HUES6 (cell line): ENCODE data around the gene SPPL2C.

Source experiments
- H3K27ac ChIP-seq: 2 replicates; pipeline ENCODE4 v1.7.0; 2013; ENCODE audit warnings: low read depth, mild to moderate bottlenecking, low read length, inconsistent platforms
- H3K27me3 ChIP-seq: 2 replicates; pipeline ENCODE4 v1.6.1; 2013; ENCODE audit warnings: low read length; ENCODE audit not compliant: control insufficient read depth, insufficient read depth
- H3K36me3 ChIP-seq: 2 replicates; pipeline ENCODE4 v1.6.1; 2013; ENCODE audit warnings: low read length; ENCODE audit not compliant: control insufficient read depth, insufficient read depth
- H3K4me1 ChIP-seq: 2 replicates; pipeline ENCODE4 v1.6.1; 2013; ENCODE audit warnings: low read length; ENCODE audit not compliant: control insufficient read depth, insufficient read depth
- H3K4me3 ChIP-seq: 2 replicates; pipeline ENCODE4 v1.5.1; 2013; ENCODE audit warnings: low read depth, low read length
- H3K9ac ChIP-seq: one replicate; pipeline ENCODE4 v1.6.1; 2013; ENCODE audit warnings: mild to moderate bottlenecking, low read length
- H3K9me3 ChIP-seq: 2 replicates; pipeline ENCODE4 v1.6.1; 2013; ENCODE audit warnings: low read depth, low read length; ENCODE audit not compliant: control insufficient read depth, insufficient read depth

The SPPL2C gene

DNA sequence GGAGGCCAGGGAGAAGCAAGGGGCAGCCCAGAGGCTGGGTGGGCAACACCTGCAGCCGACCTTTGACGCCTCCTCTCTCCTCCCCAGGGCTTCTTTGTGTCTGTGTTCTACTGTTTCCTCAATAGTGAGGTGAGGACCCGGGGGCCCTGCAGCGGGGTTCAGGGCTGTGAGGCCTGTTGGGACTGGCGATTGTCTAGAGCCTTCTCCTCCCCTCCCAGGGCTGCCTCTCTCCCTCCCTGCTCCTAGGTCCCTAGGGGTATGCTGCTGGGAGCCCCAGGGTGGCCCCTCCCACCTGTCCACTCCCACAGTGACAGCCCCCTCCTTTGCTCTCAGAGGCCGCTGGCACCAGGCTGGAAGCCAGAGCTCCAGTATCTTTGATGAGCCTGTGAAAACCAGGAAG, 10.8 kb upstream of the SPPL2C start:
- H3K36me3 ChIP-seq = no peaks in the 10 kb centered on the region
- no peak overlapping the region for H3K4me3 ChIP-seq
- H3K4me1 ChIP-seq = peaks cover 5% of the 10 kb centered on the region; the same call in 1 of the 2 replicates
- H3K27ac ChIP-seq = no peak overlapping the region
- no peaks in the 10 kb centered on the region for H3K9me3 ChIP-seq
- no peak overlapping the region for H3K9ac ChIP-seq
- no peaks in the 10 kb centered on the region for H3K27me3 ChIP-seq

- Histone ChIP-seq H3K27ac (no peak overlapping the region), H3K9ac (no peak overlapping the region), H3K27me3 (no peaks in the 10 kb centered on the region), H3K4me3 (no peak overlapping the region), H3K36me3 (no peaks in the 10 kb centered on the region), H3K4me1 (peaks cover 5% of the 10 kb centered on the region; the same call in 1 of the 2 replicates), H3K9me3 (no peaks in the 10 kb centered on the region)
These were observed 9.9 kb upstream of the SPPL2C start for GRCh38 chr17:45834471-45835396.

- no peak overlapping the region for H3K9ac ChIP-seq
- H3K27me3 ChIP-seq = no peaks in the 10 kb centered on the region
- peaks cover 5% of the 10 kb centered on the region; the same call in 1 of the 2 replicates for H3K4me1 ChIP-seq
- no peaks in the 10 kb centered on the region for H3K36me3 ChIP-seq
- H3K9me3 ChIP-seq = no peaks in the 10 kb centered on the region
- H3K27ac ChIP-seq = no peak overlapping the region
- H3K4me3 ChIP-seq = no peak overlapping the region
These were observed 9.2 kb upstream of the SPPL2C start for GRCh38 chr17:45835481-45835880.

- H3K9me3 ChIP-seq = no peaks in the 10 kb centered on the region
- no peak overlapping the region for H3K27ac ChIP-seq
- peaks cover 5% of the 10 kb centered on the region; the same call in 1 of the 2 replicates for H3K4me1 ChIP-seq
- no peaks in the 10 kb centered on the region for H3K27me3 ChIP-seq
- H3K4me3 ChIP-seq = no peak overlapping the region
- no peak overlapping the region for H3K9ac ChIP-seq
- no peaks in the 10 kb centered on the region for H3K36me3 ChIP-seq
These were observed 8.3 kb upstream of the SPPL2C start for GRCh38 chr17:45836047-45837044.

DNA sequence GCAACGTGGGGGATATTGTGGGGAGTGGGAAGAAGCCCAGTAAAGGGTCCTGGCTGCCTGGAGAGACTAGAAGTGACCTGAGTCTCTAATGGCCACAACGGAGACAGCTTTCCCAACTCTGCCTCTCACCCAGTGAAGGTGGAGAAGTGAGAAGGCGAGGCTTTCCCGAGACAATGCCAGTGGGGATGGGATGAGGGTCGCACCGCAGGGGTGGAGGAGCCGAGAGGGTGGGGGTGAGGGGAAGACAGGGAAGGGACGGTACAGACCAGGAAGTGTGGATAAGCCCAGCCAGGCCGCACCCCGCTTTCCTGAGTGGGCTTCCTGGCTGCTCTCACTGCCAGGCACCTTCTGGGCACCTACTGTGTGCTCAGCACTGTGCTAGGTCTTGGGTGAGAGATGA, 7.5 kb upstream of the SPPL2C start:
- Histone ChIP-seq H3K4me3 (no peak overlapping the region), H3K27ac (no peak overlapping the region), H3K4me1 (peaks cover 5% of the 10 kb centered on the region; the same call in 1 of the 2 replicates), H3K36me3 (no peaks in the 10 kb centered on the region), H3K9me3 (no peaks in the 10 kb centered on the region), H3K27me3 (no peaks in the 10 kb centered on the region), H3K9ac (no peak overlapping the region)

GRCh38 chr17:45837603-45838002, 7.1 kb upstream of the SPPL2C start:
- H3K36me3 ChIP-seq = no peaks in the 10 kb centered on the region
- no peaks in the 10 kb centered on the region for H3K27me3 ChIP-seq
- peaks cover 5% of the 10 kb centered on the region; the same call in 1 of the 2 replicates for H3K4me1 ChIP-seq
- no peak overlapping the region for H3K9ac ChIP-seq
- no peak overlapping the region for H3K27ac ChIP-seq
- H3K4me3 ChIP-seq = no peak overlapping the region
- H3K9me3 ChIP-seq = no peaks in the 10 kb centered on the region

- H3K9ac ChIP-seq = no peak overlapping the region
- H3K4me3 ChIP-seq = no peak overlapping the region
- no peaks in the 10 kb centered on the region for H3K9me3 ChIP-seq
- H3K27ac ChIP-seq = no peak overlapping the region
- no peaks in the 10 kb centered on the region for H3K27me3 ChIP-seq
- H3K4me1 ChIP-seq = peaks cover 5% of the 10 kb centered on the region; the same call in 1 of the 2 replicates
- H3K36me3 ChIP-seq = no peaks in the 10 kb centered on the region
These were observed 5.9 kb upstream of the SPPL2C start for GRCh38 chr17:45838751-45839295.

- H3K4me3 ChIP-seq = no peak overlapping the region
- no peak overlapping the region for H3K9ac ChIP-seq
- peaks cover 5% of the 10 kb centered on the region; the same call in 1 of the 2 replicates for H3K4me1 ChIP-seq
- no peak overlapping the region for H3K27ac ChIP-seq
- no peaks in the 10 kb centered on the region for H3K27me3 ChIP-seq
- no peaks in the 10 kb centered on the region for H3K36me3 ChIP-seq
- H3K9me3 ChIP-seq = no peaks in the 10 kb centered on the region
These were observed 5.2 kb upstream of the SPPL2C start for GRCh38 chr17:45839442-45839841.

DNA sequence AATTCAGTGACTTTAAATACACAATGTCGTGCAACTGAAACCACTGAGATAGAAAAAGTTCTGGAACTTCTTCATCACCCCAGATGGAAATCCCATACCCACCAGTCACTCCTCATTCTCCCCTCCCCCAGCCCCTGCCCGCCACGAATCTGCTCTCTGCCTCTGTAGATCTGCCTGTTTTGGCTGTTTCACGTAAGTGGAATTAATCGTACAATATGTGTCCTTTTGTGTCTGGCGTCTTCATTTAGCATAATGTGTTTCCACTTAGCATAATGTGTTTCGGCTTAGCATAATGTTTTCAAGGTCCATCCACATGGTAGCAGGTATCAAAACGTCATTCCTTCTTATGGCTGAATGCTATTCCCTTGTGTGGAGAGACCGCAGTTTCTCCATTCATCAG, 3.5 kb upstream of the SPPL2C start:
- Histone ChIP-seq H3K4me3 (no peak overlapping the region), H3K36me3 (no peaks in the 10 kb centered on the region), H3K9ac (no peak overlapping the region), H3K4me1 (peaks cover 5% of the 10 kb centered on the region; the same call in 1 of the 2 replicates), H3K27ac (no peak overlapping the region), H3K9me3 (no peaks in the 10 kb centered on the region), H3K27me3 (no peaks in the 10 kb centered on the region)

DNA sequence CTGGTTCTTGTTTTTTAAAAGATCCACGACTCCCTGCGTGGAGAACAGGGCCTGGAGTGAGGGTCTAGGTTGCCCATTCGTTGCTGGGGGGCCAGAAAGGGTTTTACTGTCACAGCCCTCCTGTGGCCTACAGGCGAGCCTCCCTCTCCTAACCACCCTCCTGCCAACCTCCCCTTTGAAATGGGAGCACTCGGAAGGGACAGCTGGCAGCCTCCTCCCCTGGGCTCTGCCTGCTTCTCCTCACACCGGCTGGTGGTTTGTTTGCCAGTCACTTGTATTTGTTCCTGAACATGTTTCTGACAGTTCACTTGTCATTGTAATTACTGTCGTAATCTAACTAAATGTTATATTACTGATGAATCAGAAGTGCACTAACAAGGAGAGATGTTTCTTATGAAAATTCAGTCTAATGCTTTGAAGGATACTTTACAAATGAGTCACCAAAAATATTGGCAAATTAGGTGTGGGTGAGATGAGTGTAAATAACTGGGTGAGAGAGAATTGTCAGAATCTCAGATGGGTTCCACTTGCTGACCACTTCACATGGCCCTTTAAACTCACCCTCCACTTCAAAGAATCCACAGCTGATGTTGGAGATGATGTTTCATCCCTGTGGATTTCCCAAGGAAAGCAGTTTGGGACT, 2.7 kb upstream of the SPPL2C start:
- Histone ChIP-seq H3K36me3 (no peaks in the 10 kb centered on the region), H3K9ac (no peak overlapping the region), H3K4me3 (no peak overlapping the region), H3K4me1 (peaks cover 5% of the 10 kb centered on the region; the same call in 1 of the 2 replicates), H3K27me3 (no peaks in the 10 kb centered on the region), H3K9me3 (no peaks in the 10 kb centered on the region), H3K27ac (no peak overlapping the region)
